ENCODE results near the gene MOB2.

The MOB2 gene

GRCh38 chr11:1452744-1453143 lies 33.8 kb downstream of the MOB2 start:
- Histone ChIP-seq H3K4me1 (ENCODE audit: control insufficient read depth, insufficient read depth, low read length) (peaks cover 6% of the 10 kb centered on the region; the same call in 1 of the 2 replicates), H3K27ac (ENCODE audit: low read depth, low read length) (no peak overlapping the region)

DNA sequence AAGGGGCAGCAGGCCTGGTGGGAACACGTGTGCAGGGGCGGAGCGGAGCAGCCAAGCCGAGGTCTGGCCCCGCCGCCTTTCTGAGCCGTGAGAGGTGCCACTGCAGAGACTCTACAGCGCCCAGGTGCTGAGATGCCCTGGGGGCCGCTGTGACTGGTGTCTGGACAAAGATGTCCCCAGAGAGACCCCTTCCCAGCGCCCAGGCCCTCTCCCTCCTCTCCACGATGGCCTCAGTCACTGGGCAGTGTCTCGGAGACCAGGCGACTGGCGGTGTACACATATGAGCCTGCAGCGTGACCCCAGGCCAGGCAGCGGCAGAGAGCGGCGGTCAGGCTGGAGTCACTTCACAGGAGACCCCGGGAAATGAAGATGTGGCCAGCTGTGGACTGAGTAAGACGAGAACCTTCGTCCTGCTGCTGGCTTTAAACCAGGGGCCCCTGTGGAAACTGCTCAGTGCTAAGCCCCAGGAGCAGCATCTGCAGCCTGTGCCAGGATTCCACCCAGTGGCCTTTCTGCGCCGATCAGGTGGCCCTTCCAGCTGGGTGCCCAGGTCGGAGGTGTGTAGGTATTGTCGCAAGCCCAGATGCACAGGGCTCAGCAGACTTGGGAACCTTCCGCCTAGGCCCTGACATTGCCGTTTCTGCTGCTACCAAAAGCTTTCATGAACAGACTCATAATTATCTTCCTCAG lies 34.7 kb downstream of the MOB2 start:
- H3K36me3 ChIP-seq (ENCODE audit: control insufficient read depth, insufficient read depth, low read length) = peaks cover 8% of the 10 kb centered on the region; the same call in 1 of the 2 replicates
- H3K27ac ChIP-seq (ENCODE audit: low read depth, low read length) = no peak overlapping the region
- no peaks in the 10 kb centered on the region for H3K27me3 ChIP-seq (ENCODE audit: control insufficient read depth, insufficient read depth, low read length)
- peaks cover 6% of the 10 kb centered on the region; the same call in 1 of the 2 replicates for H3K4me1 ChIP-seq (ENCODE audit: control insufficient read depth, insufficient read depth, low read length)
- no peaks in the 10 kb centered on the region for H3K9me3 ChIP-seq (ENCODE audit: control insufficient read depth, insufficient read depth, low read depth, low read length)
- H3K9ac ChIP-seq (ENCODE audit: low read length) = no peak overlapping the region
- H3K4me3 ChIP-seq (ENCODE audit: low read depth, low read length) = no peak overlapping the region

More at GRCh38 chr11:1452744-1453143, 33.8 kb downstream of the MOB2 start:
- Histone ChIP-seq H3K9me3 (ENCODE audit: control insufficient read depth, insufficient read depth, low read depth, low read length) (no peaks in the 10 kb centered on the region), H3K9ac (ENCODE audit: low read length) (no peak overlapping the region), H3K36me3 (ENCODE audit: control insufficient read depth, insufficient read depth, low read length) (peaks cover 8% of the 10 kb centered on the region; the same call in 1 of the 2 replicates), H3K4me3 (ENCODE audit: low read depth, low read length) (no peak overlapping the region), H3K27me3 (ENCODE audit: control insufficient read depth, insufficient read depth, low read length) (no peaks in the 10 kb centered on the region)

GRCh38 chr11:1450949-1451710 lies 35.4 kb downstream of the MOB2 start:
- no peaks in the 10 kb centered on the region for H3K9me3 ChIP-seq (ENCODE audit: control insufficient read depth, insufficient read depth, low read depth, low read length)
- H3K4me3 ChIP-seq (ENCODE audit: low read depth, low read length) = no peak overlapping the region
- peaks cover 6% of the 10 kb centered on the region; the same call in 1 of the 2 replicates for H3K4me1 ChIP-seq (ENCODE audit: control insufficient read depth, insufficient read depth, low read length)
- H3K27ac ChIP-seq (ENCODE audit: low read depth, low read length) = no peak overlapping the region
- no peaks in the 10 kb centered on the region for H3K27me3 ChIP-seq (ENCODE audit: control insufficient read depth, insufficient read depth, low read length)
- no peak overlapping the region for H3K9ac ChIP-seq (ENCODE audit: low read length)
- peaks cover 8% of the 10 kb centered on the region; the same call in 1 of the 2 replicates for H3K36me3 ChIP-seq (ENCODE audit: control insufficient read depth, insufficient read depth, low read length)

DNA sequence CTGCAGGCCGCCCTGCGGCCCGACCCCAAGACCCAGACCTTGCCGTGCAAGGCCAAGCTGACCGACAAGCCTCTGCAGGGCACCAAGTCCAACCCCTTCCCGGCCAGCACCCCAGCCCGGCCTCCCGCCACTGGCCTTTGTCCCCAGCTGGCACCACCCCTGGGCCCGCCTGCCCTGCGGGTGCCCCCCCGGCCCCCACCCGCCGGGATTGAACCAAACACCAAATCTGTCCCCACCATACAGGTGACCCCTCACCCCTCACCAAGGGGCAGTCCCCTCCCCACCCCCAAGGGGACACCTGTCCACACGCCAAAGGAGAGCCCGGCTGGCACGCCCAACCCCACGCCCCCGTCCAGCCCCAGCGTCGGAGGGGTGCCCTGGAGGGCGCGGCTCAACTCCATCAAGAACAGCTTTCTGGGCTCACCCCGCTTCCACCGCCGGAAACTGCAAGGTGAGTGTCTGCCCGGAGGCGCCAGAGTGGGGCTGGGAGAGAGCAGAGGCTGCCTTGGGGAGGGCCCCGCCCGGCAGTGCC lies 36.2 kb downstream of the MOB2 start:
- H3K27ac ChIP-seq (ENCODE audit: low read depth, low read length) = no peak overlapping the region
- no peaks in the 10 kb centered on the region for H3K27me3 ChIP-seq (ENCODE audit: control insufficient read depth, insufficient read depth, low read length)
- no peak overlapping the region for H3K4me3 ChIP-seq (ENCODE audit: low read depth, low read length)
- no peak overlapping the region for H3K9ac ChIP-seq (ENCODE audit: low read length)
- peaks cover 8% of the 10 kb centered on the region; the same call in 1 of the 2 replicates for H3K36me3 ChIP-seq (ENCODE audit: control insufficient read depth, insufficient read depth, low read length)
- peaks cover 6% of the 10 kb centered on the region; the same call in 1 of the 2 replicates for H3K4me1 ChIP-seq (ENCODE audit: control insufficient read depth, insufficient read depth, low read length)
- no peaks in the 10 kb centered on the region for H3K9me3 ChIP-seq (ENCODE audit: control insufficient read depth, insufficient read depth, low read depth, low read length)

GRCh38 chr11:1449490-1450243 lies 36.9 kb downstream of the MOB2 start:
- Histone ChIP-seq H3K4me1 (ENCODE audit: control insufficient read depth, insufficient read depth, low read length) (peaks cover 6% of the 10 kb centered on the region; the same call in 1 of the 2 replicates), H3K9me3 (ENCODE audit: control insufficient read depth, insufficient read depth, low read depth, low read length) (no peaks in the 10 kb centered on the region), H3K27ac (ENCODE audit: low read depth, low read length) (no peak overlapping the region), H3K4me3 (ENCODE audit: low read depth, low read length) (no peak overlapping the region), H3K27me3 (ENCODE audit: control insufficient read depth, insufficient read depth, low read length) (no peaks in the 10 kb centered on the region), H3K36me3 (ENCODE audit: control insufficient read depth, insufficient read depth, low read length) (peaks cover 8% of the 10 kb centered on the region; the same call in 1 of the 2 replicates), H3K9ac (ENCODE audit: low read length) (no peak overlapping the region)

DNA sequence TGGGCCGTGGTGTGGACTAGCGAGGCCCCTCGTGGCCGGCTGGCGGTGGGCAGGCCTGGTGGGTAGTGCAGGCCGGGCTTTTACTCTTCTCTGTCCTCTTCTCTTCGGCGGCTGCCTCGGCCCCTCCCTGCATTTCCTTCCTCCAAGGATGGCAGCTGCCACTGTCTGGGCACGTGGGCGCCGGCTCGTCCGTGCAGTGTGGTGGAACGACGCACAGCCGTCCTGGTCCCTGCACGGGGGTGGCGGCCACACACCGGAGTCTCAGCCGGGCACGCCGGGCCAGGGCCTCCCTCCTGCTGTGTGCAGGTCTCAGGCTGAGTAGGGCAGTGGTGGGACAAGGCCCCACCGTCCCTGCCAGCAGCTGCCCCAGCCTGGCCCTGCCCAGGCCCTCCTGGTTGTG lies 37.7 kb downstream of the MOB2 start:
- Histone ChIP-seq H3K36me3 (ENCODE audit: control insufficient read depth, insufficient read depth, low read length) (peaks cover 9% of the 10 kb centered on the region; the same call in 1 of the 2 replicates), H3K27me3 (ENCODE audit: control insufficient read depth, insufficient read depth, low read length) (no peaks in the 10 kb centered on the region), H3K9ac (ENCODE audit: low read length) (no peak overlapping the region), H3K27ac (ENCODE audit: low read depth, low read length) (no peak overlapping the region), H3K4me3 (ENCODE audit: low read depth, low read length) (no peak overlapping the region), H3K4me1 (ENCODE audit: control insufficient read depth, insufficient read depth, low read length) (peaks cover 6% of the 10 kb centered on the region; the same call in 1 of the 2 replicates), H3K9me3 (ENCODE audit: control insufficient read depth, insufficient read depth, low read depth, low read length) (no peaks in the 10 kb centered on the region)

GRCh38 chr11:1447845-1448825 lies 38.4 kb downstream of the MOB2 start:
- no peaks in the 10 kb centered on the region for H3K27me3 ChIP-seq (ENCODE audit: control insufficient read depth, insufficient read depth, low read length)
- H3K4me1 ChIP-seq (ENCODE audit: control insufficient read depth, insufficient read depth, low read length) = no peaks in the 10 kb centered on the region
- no peak overlapping the region for H3K9ac ChIP-seq (ENCODE audit: low read length)
- no peak overlapping the region for H3K4me3 ChIP-seq (ENCODE audit: low read depth, low read length)
- H3K27ac ChIP-seq (ENCODE audit: low read depth, low read length) = no peak overlapping the region
- no peaks in the 10 kb centered on the region for H3K9me3 ChIP-seq (ENCODE audit: control insufficient read depth, insufficient read depth, low read depth, low read length)
- H3K36me3 ChIP-seq (ENCODE audit: control insufficient read depth, insufficient read depth, low read length) = peaks cover 12% of the 10 kb centered on the region; the same call in 1 of the 2 replicates

GRCh38 chr11:1446623-1447022 lies 40.0 kb downstream of the MOB2 start:
- Histone ChIP-seq H3K4me3 (ENCODE audit: low read depth, low read length) (no peak overlapping the region), H3K9me3 (ENCODE audit: control insufficient read depth, insufficient read depth, low read depth, low read length) (no peaks in the 10 kb centered on the region), H3K27ac (ENCODE audit: low read depth, low read length) (0 out of 2 replicates have a peak overlapping the region, but pooled peaks have one; percentile 41), H3K36me3 (ENCODE audit: control insufficient read depth, insufficient read depth, low read length) (peaks cover 3% of the 10 kb centered on the region; the same call in 1 of the 2 replicates), H3K4me1 (ENCODE audit: control insufficient read depth, insufficient read depth, low read length) (no peaks in the 10 kb centered on the region; the same call in 1 of the 2 replicates), H3K27me3 (ENCODE audit: control insufficient read depth, insufficient read depth, low read length) (no peaks in the 10 kb centered on the region), H3K9ac (ENCODE audit: low read length) (no peak overlapping the region)

DNA sequence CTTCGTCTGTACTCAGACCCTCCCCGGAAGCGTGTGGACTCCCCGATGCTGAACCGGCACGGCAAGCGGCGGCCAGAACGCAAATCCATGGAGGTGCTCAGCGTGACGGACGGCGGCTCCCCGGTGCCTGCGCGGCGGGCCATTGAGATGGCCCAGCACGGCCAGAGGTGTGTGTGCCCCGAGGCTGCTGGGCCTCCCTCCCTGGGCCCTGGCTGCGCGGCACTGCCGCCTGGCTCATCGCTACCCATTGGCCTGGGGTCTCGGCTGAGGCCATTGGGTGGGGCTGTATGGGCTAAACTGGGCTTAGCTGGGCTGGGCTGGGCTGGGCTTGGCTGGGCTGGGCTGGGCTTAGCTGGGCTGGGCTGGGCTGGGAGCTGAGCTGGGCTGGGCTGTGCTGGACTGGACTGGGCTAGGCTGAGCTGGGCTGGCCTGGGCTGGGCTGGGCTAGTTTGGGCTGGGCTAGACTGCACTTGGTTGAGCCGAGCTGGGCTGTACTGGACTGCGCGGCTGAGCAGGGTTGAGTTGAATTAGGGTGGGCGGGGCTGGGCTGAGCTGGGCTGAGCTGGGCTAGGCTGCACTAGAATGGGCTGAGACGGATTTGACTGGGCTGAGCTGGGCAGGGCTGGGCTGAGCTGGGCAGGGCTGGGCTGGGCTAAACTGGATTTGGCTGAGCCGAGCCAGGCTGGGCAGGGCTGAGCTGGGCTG lies 40.7 kb downstream of the MOB2 start:
- H3K36me3 ChIP-seq (ENCODE audit: control insufficient read depth, insufficient read depth, low read length) = peaks cover 3% of the 10 kb centered on the region; the same call in 1 of the 2 replicates

More for the DNA sequence above, 40.7 kb downstream of the MOB2 start:
- Histone ChIP-seq H3K9ac (ENCODE audit: low read length) (no peak overlapping the region), H3K27ac (ENCODE audit: low read depth, low read length) (no peak overlapping the region), H3K27me3 (ENCODE audit: control insufficient read depth, insufficient read depth, low read length) (no peaks in the 10 kb centered on the region), H3K4me3 (ENCODE audit: low read depth, low read length) (no peak overlapping the region), H3K9me3 (ENCODE audit: control insufficient read depth, insufficient read depth, low read depth, low read length) (no peaks in the 10 kb centered on the region), H3K4me1 (ENCODE audit: control insufficient read depth, insufficient read depth, low read length) (no peaks in the 10 kb centered on the region; the same call in 1 of the 2 replicates)

All from HUES6 (cell line).